Stimulated activated CD4-positive, alpha-beta T cell treated with anti-CD3 and anti-CD28 coated beads, Interleukin-12 subunit alpha, Interleukin-12 subunit beta, amount 100 ng/mL, for 48 hours (primary cell): ENCODE measurements around the gene TIGD6.
"Not testable (repeated sequence)": the region's sequence is repeated elsewhere in the genome, so short reads cannot be mapped to it uniquely, and the experiment has no call there.

Experiments used
- DNase-seq, 3 donors: peaks; one replicate each; pipeline ENCODE4 v3.0.0-alpha.2; 2020; ENCODE audit warnings: low read depth in 2 of 3, low spot score in 1 of 3

TIGD6 gene

GRCh38 chr5:149943177-149943949, 57.1 kb downstream of the TIGD6 start:
- DNase-seq = not testable (repeated sequence)
